Measurements from ENCODE around the gene PHACTR1. TPM values are rescaled to one million over a fixed set of nuclear protein-coding genes. Genes with fewer than 3 reads are reported as not detected.

PHACTR1 gene
- total RNA-seq, 1 donor from 2014 or later, result 50.7 TPM

DNA sequence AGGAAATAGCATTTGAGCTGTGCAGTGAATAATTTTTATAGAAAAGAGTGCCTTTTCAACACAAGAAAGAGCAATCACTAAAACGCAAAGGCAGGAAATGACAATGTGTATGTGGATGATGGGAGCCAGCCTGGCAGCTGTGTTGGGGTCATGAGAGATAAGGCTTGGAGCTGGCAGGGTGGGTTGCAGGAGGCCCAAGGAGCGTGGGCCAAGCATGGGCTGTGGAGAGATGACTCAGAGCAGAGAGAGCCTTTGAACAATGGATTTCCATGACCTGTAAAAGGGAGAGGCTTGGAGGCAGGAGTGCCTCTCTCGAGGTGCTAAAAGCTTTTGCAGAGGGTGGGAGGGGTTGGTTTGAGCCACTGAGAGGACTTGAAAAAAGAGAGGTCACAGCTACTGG is 618.4 kb downstream of the PHACTR1 start:
- no peak for DNase-seq
- no peaks in the 10 kb centered on the region for H3K27me3 Mint-ChIP-seq (ENCODE audit: unreplicated experiment)
- no peaks in the 10 kb centered on the region for H3K9me3 Mint-ChIP-seq (ENCODE audit: unreplicated experiment)
- H3K4me3 Mint-ChIP-seq (ENCODE audit: unreplicated experiment), result no peak overlapping the region
- H3K36me3 Mint-ChIP-seq (ENCODE audit: unreplicated experiment), result no peaks in the 10 kb centered on the region
- H3K4me1 Mint-ChIP-seq (ENCODE audit: low read depth, unreplicated experiment), result no peaks in the 10 kb centered on the region
- TF ChIP-seq, protein P1, sequence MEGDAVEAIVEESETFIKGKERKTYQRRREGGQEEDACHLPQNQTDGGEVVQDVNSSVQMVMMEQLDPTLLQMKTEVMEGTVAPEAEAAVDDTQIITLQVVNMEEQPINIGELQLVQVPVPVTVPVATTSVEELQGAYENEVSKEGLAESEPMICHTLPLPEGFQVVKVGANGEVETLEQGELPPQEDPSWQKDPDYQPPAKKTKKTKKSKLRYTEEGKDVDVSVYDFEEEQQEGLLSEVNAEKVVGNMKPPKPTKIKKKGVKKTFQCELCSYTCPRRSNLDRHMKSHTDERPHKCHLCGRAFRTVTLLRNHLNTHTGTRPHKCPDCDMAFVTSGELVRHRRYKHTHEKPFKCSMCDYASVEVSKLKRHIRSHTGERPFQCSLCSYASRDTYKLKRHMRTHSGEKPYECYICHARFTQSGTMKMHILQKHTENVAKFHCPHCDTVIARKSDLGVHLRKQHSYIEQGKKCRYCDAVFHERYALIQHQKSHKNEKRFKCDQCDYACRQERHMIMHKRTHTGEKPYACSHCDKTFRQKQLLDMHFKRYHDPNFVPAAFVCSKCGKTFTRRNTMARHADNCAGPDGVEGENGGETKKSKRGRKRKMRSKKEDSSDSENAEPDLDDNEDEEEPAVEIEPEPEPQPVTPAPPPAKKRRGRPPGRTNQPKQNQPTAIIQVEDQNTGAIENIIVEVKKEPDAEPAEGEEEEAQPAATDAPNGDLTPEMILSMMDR (IDR thresholded peaks at IDR 0.05; ENCODE audit: partially characterized antibody, unreplicated experiment), result no peak
- H3K27ac Mint-ChIP-seq (ENCODE audit: unreplicated experiment), result no peak overlapping the region

DNA sequence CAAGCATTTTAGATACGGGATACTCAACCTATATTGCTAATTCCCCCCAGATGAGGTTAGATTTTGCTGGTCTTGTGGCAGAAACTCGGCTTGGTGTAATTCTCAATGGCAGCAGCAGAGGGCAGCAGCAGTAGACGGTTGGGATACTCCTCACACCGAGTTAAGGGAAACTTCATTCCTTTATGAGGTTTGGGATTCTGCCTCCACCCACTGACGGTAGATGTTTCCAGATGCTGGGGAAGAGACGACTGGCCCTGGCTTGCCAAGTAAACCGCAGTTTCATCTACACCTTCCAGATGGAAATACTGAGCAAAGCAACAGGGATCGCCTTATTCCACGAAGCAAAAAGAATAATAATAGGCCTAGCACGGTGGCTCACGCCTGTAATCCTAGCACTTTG is 620.0 kb downstream of the PHACTR1 start:
- Mint-ChIP-seq H3K36me3 (ENCODE audit: unreplicated experiment) (no peaks in the 10 kb centered on the region), H3K9me3 (ENCODE audit: unreplicated experiment) (no peaks in the 10 kb centered on the region), H3K4me1 (ENCODE audit: low read depth, unreplicated experiment) (no peaks in the 10 kb centered on the region), H3K27ac (ENCODE audit: unreplicated experiment) (peak overlapping the region; percentile 34), H3K27me3 (ENCODE audit: unreplicated experiment) (peaks cover 1% of the 10 kb centered on the region), H3K4me3 (ENCODE audit: unreplicated experiment) (no peak overlapping the region)
- TF ChIP-seq, protein P1 (IDR thresholded peaks at IDR 0.05; ENCODE audit: partially characterized antibody, unreplicated experiment), result peak; percentile 93
- peak; percentile 92 for DNase-seq

DNA sequence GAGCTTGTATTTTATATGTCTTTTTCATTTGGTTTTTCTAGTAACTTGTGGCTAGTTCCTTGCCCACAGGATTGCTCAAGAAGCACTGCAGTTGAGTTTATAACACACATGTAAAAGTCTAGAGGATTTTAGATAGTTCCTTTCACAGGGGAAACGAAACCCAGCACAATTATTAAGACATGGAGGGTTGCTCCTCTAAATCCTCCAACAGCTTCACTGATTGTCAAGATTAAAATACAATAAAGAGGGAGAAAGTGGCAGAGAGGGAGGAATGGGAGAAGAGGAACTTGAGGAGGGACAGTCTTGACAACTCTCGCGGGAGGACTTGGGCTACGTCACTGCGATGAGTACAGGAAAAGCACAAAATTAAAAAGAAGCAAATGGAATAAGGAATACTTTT is 621.5 kb downstream of the PHACTR1 start:
- DNase-seq, result no peak
- Mint-ChIP-seq H3K36me3 (ENCODE audit: unreplicated experiment) (no peaks in the 10 kb centered on the region), H3K9me3 (ENCODE audit: unreplicated experiment) (peaks cover 1% of the 10 kb centered on the region), H3K4me3 (ENCODE audit: unreplicated experiment) (no peak overlapping the region), H3K27ac (ENCODE audit: unreplicated experiment) (no peak overlapping the region), H3K27me3 (ENCODE audit: unreplicated experiment) (peaks cover 1% of the 10 kb centered on the region), H3K4me1 (ENCODE audit: low read depth, unreplicated experiment) (no peaks in the 10 kb centered on the region)
- TF ChIP-seq, protein P1 (IDR thresholded peaks at IDR 0.05; ENCODE audit: partially characterized antibody, unreplicated experiment), result no peak

Measured in glutamatergic neuron (in vitro differentiated cells).